NCI-H1436 (cell line): ENCODE results near the gene PLCL2.

Source experiments
- DNase-seq: peaks from one replicate; lab custom pipeline; 2025; lab: John Stamatoyannopoulos, UW

Gene PLCL2

GRCh38 chr3:17044855-17045254 is 160.1 kb downstream of the PLCL2 start:
- DNase-seq, result no peak

GRCh38 chr3:17045705-17046104 is 160.9 kb downstream of the PLCL2 start:
- DNase-seq, result no peak

- DNase-seq, result no peak
These were observed 161.9 kb downstream of the PLCL2 start for GRCh38 chr3:17046623-17047022.

- DNase-seq, result no peak
These were observed 162.4 kb downstream of the PLCL2 start for GRCh38 chr3:17047162-17047561.

DNA sequence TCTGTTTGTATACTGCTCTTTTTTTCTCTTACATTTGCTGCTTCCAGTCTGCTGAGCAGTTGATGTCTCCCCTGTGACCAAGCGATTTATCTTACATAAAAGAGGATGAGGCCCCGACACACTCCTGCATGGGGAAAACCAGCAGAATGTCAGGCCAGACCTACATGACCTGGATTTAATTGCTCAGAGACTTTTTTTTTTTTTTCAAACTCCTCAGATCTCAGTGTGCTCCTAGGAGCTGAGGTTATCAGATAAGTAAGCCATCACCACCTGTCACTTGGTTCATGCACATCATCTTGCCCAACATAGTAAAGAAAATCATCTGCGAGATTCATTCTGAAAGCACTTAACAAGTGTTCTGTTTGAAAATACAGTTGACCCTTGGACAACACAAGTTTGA is 163.1 kb downstream of the PLCL2 start:
- no peak for DNase-seq

DNA sequence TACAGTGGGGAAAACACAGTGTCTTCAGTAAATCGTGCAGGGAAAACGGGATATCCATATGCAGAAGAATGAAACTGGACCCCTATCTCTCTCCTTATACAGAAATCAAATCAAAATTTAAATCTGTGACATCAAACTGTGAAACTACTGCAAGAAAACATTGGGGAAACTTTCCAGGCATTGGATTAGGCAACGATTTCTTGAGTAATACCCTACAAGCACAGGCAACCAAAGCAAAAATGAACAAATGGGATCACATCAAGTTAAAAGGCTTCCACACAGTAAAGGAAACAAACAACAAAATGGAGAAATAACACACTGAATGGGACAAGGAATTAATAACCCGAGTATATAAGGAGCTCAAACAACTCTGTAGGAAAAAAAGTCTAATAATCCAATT is 165.3 kb downstream of the PLCL2 start:
- no peak for DNase-seq

GRCh38 chr3:17050506-17050905 is 165.8 kb downstream of the PLCL2 start:
- no peak for DNase-seq

DNA sequence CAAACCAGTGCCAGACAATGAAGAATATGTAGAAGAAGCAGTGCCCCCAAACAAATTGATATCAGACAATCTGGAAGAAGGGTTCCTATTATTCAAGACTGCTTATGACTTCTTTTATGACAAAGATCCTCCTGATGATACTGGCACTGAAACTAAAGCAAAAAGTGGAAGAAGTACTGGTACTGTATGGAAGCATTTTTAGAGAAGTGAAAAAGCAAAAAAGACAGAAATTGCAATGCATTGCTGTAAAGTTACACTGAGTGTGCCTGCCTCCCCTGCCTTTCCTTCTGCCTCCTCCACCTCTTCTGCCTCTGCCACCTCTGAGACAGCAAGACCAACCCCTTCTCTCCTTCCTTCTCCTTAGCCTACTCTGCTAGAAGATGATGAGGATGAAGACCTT is 167.6 kb downstream of the PLCL2 start:
- DNase-seq, result no peak

GRCh38 chr3:17054301-17054981 is 169.7 kb downstream of the PLCL2 start:
- no peak for DNase-seq

DNA sequence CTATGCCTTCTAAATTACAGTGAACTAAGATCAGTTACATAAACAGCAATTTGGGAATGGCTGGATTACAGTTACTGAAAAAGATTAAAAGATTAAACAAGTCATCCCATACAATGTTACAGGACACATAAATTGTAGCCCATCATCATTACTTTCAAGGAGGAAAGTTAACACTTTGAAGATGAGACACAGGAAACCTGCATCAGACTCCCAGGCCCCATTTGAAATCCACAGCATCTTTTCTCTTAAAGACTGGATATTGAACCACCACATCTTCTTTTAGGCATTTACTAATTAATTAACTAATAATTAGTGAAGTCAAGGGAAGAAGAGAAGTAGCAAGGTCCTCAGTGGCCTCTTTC is 170.2 kb downstream of the PLCL2 start:
- DNase-seq, result no peak

GRCh38 chr3:17055374-17056276 is 170.9 kb downstream of the PLCL2 start:
- DNase-seq, result no peak

- DNase-seq, result no peak
These were observed 172.6 kb downstream of the PLCL2 start for GRCh38 chr3:17057321-17057720.

- no peak for DNase-seq
These were observed 175.3 kb downstream of the PLCL2 start for GRCh38 chr3:17059989-17060550.

GRCh38 chr3:17061005-17061404 is 176.2 kb downstream of the PLCL2 start:
- no peak for DNase-seq

GRCh38 chr3:17062736-17063135 is 178.0 kb downstream of the PLCL2 start:
- no peak for DNase-seq

- DNase-seq, result no peak
These were observed 178.8 kb downstream of the PLCL2 start for GRCh38 chr3:17063596-17063995.

- DNase-seq, result no peak
These were observed 180.6 kb downstream of the PLCL2 start for GRCh38 chr3:17065315-17065714.

GRCh38 chr3:17065881-17066280 is 181.1 kb downstream of the PLCL2 start:
- no peak for DNase-seq

GRCh38 chr3:17069754-17070153 is 185.0 kb downstream of the PLCL2 start:
- DNase-seq, result no peak

GRCh38 chr3:17070161-17070959 is 185.6 kb downstream of the PLCL2 start:
- no peak for DNase-seq

DNA sequence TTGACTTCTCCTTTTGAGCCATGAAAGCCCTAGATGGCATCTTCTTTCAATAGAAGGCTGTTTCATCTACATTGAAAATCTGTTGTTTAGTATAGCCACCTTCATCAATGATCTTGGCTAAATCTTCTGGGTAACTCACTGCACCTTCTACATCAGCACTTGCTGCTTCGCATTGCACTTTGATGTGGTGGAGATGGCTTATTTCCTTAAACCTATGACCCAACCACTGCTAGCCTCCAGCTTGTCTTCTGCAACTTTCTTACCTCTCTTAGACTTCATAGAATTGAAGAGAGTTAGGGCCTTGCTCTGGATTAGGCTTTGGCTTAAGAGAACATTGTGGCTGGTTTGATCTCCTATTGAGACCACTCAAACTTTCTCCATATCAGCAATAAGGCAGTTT is 189.8 kb downstream of the PLCL2 start:
- DNase-seq, result no peak

- DNase-seq, result no peak
These were observed 190.6 kb downstream of the PLCL2 start for GRCh38 chr3:17075358-17075757.
